HCT116 (cell line): ENCODE data around the gene AIFM2. TPM values are rescaled to one million over a fixed set of nuclear protein-coding genes. Genes with fewer than 3 reads are reported as not detected.

Source experiments
- ATAC-seq: fragments of 200-7000 bp; cut with Tn5 transposase; 2 replicates; pipeline ENCODE4 v1.9.1; 2020; ENCODE audit warnings: mild to moderate bottlenecking, moderate library complexity
- BruUV-seq: library from RNA; stranded (reverse); fragments of 400-500 nt; replicated peaks from 2 replicates; lab custom pipeline; 2021; lab: Mats Ljungman, UMichigan
- CTCF ChIA-PET: fragments of 300-600 bp; sonication (Branson Sonifier 250); formaldehyde crosslinking; loops from one replicate; lab custom pipeline; 2021; ENCODE audit warnings: antibody characterized with exemption; lab: Charles Lee
- POLR2A ChIA-PET: fragments of 300-600, 350-600 bp; sonication (Branson Sonifier 250); formaldehyde crosslinking; loops from one replicate; lab custom pipeline; 2021; ENCODE audit warnings: antibody characterized with exemption; lab: Charles Lee
- RAD21 ChIA-PET, 2 experiments: fragments of 300-600 bp; sonication (Branson Sonifier 250); formaldehyde crosslinking; loops; one replicate each; lab custom pipeline; 2023; ENCODE audit warnings: low total read pairs in 2 of 2; ENCODE audit not compliant: uncharacterized antibody in 2 of 2, unreplicated experiment in 2 of 2, low non-redundant PET in 1 of 2; lab: Charles Lee
- DNase-seq: peaks from one replicate; pipeline ENCODE4 v3.0.0-alpha.2; 2010; ENCODE audit warnings: low read depth, low spot score
- H2AFZ ChIP-seq: fragments of 200-600 bp; shearing (Covaris generic), sonication (generic); 2 replicates; pipeline ENCODE4 v1.6.1; 2017; ENCODE audit warnings: low read depth, mixed run types, mixed read lengths, antibody characterized with exemption, low read length; ENCODE audit not compliant: poor library complexity, severe bottlenecking
- H3K27ac ChIP-seq: 2 replicates; pipeline ENCODE4 v1.5.1; 2012; ENCODE audit warnings: low read depth, low read length
- H3K27me3 ChIP-seq: fragments of 200-600 bp; sonication (generic); 2 replicates; pipeline ENCODE4 v1.6.1; 2016; ENCODE audit warnings: mixed run types, low read length, mixed read lengths; ENCODE audit not compliant: insufficient read depth
- H3K36me3 ChIP-seq, 2 experiments: fragments of 200-500 bp in 1 of 2; fragments of 200-600 bp in 1 of 2; sonication (Bioruptor generic) in 1 of 2; sonication (generic) in 1 of 2; 2 replicates each; pipeline versions ENCODE4 v1.5.1 to v1.6.1; 2014 to 2016; ENCODE audit warnings: low read length in 2 of 2, inconsistent platforms in 1 of 2, mixed read lengths in 1 of 2, mixed run types in 1 of 2; ENCODE audit not compliant: insufficient read depth in 2 of 2, control insufficient read depth in 1 of 2
- H3K4me1 ChIP-seq, 2 experiments: fragments of 200-600 bp in 1 of 2; sonication (generic) in 1 of 2; 2 replicates each; pipeline versions ENCODE4 v1.5.1 to v1.6.1; 2012 to 2017; ENCODE audit warnings: low read length in 2 of 2, inconsistent platforms in 1 of 2, mild to moderate bottlenecking in 1 of 2, mixed read lengths in 1 of 2, mixed run types in 1 of 2, moderate library complexity in 1 of 2; ENCODE audit not compliant: insufficient read depth in 2 of 2, control insufficient read depth in 1 of 2
- H3K4me2 ChIP-seq: fragments of 200-600 bp; sonication (generic); 2 replicates; pipeline ENCODE4 v1.6.1; 2017; ENCODE audit warnings: mixed run types, low read length, mixed read lengths
- H3K4me3 ChIP-seq, 2 experiments: fragments of 200-600 bp in 1 of 2; sonication (generic) in 1 of 2; replicated peaks in 1 of 2; 2 replicates each; pipeline ENCODE4 v1.5.1; 2011 to 2016; ENCODE audit warnings: low read length in 2 of 2, control low read depth in 1 of 2, low read depth in 1 of 2, mild to moderate bottlenecking in 1 of 2, mixed read lengths in 1 of 2, mixed run types in 1 of 2
- H3K79me2 ChIP-seq: fragments of 200-600 bp; sonication (generic); 2 replicates; pipeline ENCODE4 v1.6.1; 2017; ENCODE audit warnings: mild to moderate bottlenecking, mixed run types, low read length, moderate library complexity, mixed read lengths; ENCODE audit not compliant: insufficient read depth
- H3K9ac ChIP-seq: fragments of 200-600 bp; sonication (generic); 2 replicates; pipeline ENCODE4 v1.6.1; 2016; ENCODE audit warnings: low read length, mixed read lengths
- H3K9me2 ChIP-seq: fragments of 200-600 bp; sonication (generic), shearing (Covaris generic); 2 replicates; pipeline ENCODE4 v1.6.1; 2017; ENCODE audit warnings: mixed run types, mild to moderate bottlenecking, moderate library complexity; ENCODE audit not compliant: insufficient read depth
- H3K9me3 ChIP-seq, 2 experiments: fragments of 200-500 bp in 1 of 2; fragments of 200-600 bp in 1 of 2; sonication (Bioruptor generic) in 1 of 2; sonication (generic) in 1 of 2; 2 replicates each; pipeline ENCODE4 v1.6.1; 2014 to 2017; ENCODE audit warnings: low read length in 2 of 2, mixed read lengths in 2 of 2, inconsistent platforms in 1 of 2, low read depth in 1 of 2, mild to moderate bottlenecking in 1 of 2, mixed run types in 1 of 2, moderate library complexity in 1 of 2; ENCODE audit not compliant: control insufficient read depth in 1 of 2, insufficient read depth in 1 of 2
- H4K20me1 ChIP-seq: fragments of 200-600 bp; sonication (generic), shearing (Covaris generic); 2 replicates; pipeline ENCODE4 v1.6.1; 2017; ENCODE audit warnings: mixed run types, mild to moderate bottlenecking, moderate library complexity; ENCODE audit not compliant: insufficient read depth
- ATF3 ChIP-seq: IDR thresholded peaks from 2 replicates; pipeline ENCODE4 v1.6.1; 2012
- CBX3 ChIP-seq: IDR thresholded peaks from 2 replicates; pipeline ENCODE4 v1.6.1; 2012; ENCODE audit warnings: low read depth
- CEBPB ChIP-seq: IDR thresholded peaks from 2 replicates; pipeline ENCODE4 v1.6.1; 2012; ENCODE audit warnings: low read depth
- CTCF ChIP-seq, 3 experiments: fragments of 200-600 bp in 1 of 3; sonication (generic) in 1 of 3; IDR thresholded peaks in 2 of 3; conservative IDR thresholded peaks in 1 of 3; 2 replicates each; pipeline ENCODE4 v1.5.1; 2012 to 2017; ENCODE audit warnings: low read depth in 2 of 3, low read length in 2 of 3, antibody characterized with exemption in 1 of 3, borderline replicate concordance in 1 of 3, control low read depth in 1 of 3, mild to moderate bottlenecking in 1 of 3, mixed read lengths in 1 of 3, mixed run types in 1 of 3, moderate library complexity in 1 of 3; ENCODE audit not compliant: insufficient read depth in 1 of 3
- EZH2 ChIP-seq: fragments of 200-600 bp; sonication (generic); IDR thresholded peaks from 2 replicates; pipeline ENCODE4 v1.6.1; 2017; ENCODE audit warnings: antibody characterized with exemption, mixed run types
- EZH2phosphoT487 ChIP-seq: fragments of 200-600 bp; IDR thresholded peaks from 2 replicates; pipeline ENCODE4 v1.6.1; 2018; ENCODE audit warnings: antibody characterized with exemption, borderline replicate concordance
- JUND ChIP-seq: IDR thresholded peaks from 2 replicates; pipeline ENCODE4 v1.6.1; 2012
- POLR2A ChIP-seq: IDR thresholded peaks from 2 replicates; pipeline ENCODE4 v1.7.0; 2011; ENCODE audit warnings: borderline replicate concordance; ENCODE audit not compliant: insufficient read depth, insufficient read length; ENCODE audit errors: extremely low read depth
- TCF7L2 ChIP-seq: IDR thresholded peaks from 2 replicates; pipeline ENCODE4 v1.7.0; 2011; ENCODE audit warnings: borderline replicate concordance, inconsistent platforms; ENCODE audit not compliant: insufficient read depth, insufficient read length; ENCODE audit errors: extremely low read depth
- YY1 ChIP-seq: IDR thresholded peaks from 2 replicates; pipeline ENCODE4 v1.6.1; 2011; ENCODE audit warnings: low read length, low read depth, moderate library complexity, mild to moderate bottlenecking; ENCODE audit not compliant: insufficient replicate concordance; ENCODE audit errors: extremely low read depth
- ZBTB33 ChIP-seq: IDR thresholded peaks from 2 replicates; pipeline ENCODE4 v1.6.1; 2011; ENCODE audit warnings: mild to moderate bottlenecking, low read length, moderate library complexity; ENCODE audit not compliant: insufficient replicate concordance; ENCODE audit errors: extremely low read depth
- ZFX ChIP-seq: fragments of 450-650 bp; IDR thresholded peaks from 2 replicates; pipeline ENCODE4 v1.6.1; 2017
- intact Hi-C: fragments of 100-400 bp; cut with micrococcal nuclease; formaldehyde crosslinking; loops from 2 replicates; pipeline ENCODE4 v1.10.0; 2022
- total RNA-seq: library from RNA; stranded (reverse); gene quantifications from one replicate; pipeline ENCODE4 v1.2.1, GENCODE V29; 2021; ENCODE audit not compliant: unreplicated experiment
- TF ChIP-seq, protein P1 (sequence below): IDR thresholded peaks from 2 replicates; pipeline ENCODE4 v1.6.1; 2012

The AIFM2 gene
- total RNA-seq, 1 experiment from 2014 or later = 20.0 TPM

GRCh38 chr10:70078329-70078728 lies 54.3 kb downstream of the AIFM2 start:
- no peaks in the 10 kb centered on the region for H3K79me2 ChIP-seq
- no peak overlapping the region for H3K27ac ChIP-seq
- no peak for ATAC-seq
- intact Hi-C loops = no loop called here
- ChIA-PET CTCF (interaction anchor here (1.4 kb wide), 1 partner anchor 120 kb away, joined by 3 read pairs; no protein-coding TSS in a partner anchor), POLR2A (no interaction called here), RAD21 (no interaction called here)
- no peak overlapping the region for H3K9ac ChIP-seq
- no peak for TF ChIP-seq EZH2phosphoT487
- no peak for TF ChIP-seq ZFX
- no peak for TF ChIP-seq JUND
- no peak for TF ChIP-seq ZBTB33
- TF ChIP-seq CBX3 = no peak
- no peak for TF ChIP-seq ATF3
- TF ChIP-seq CEBPB = no peak
- no peak overlapping the region for H3K4me3 ChIP-seq
- H3K9me2 ChIP-seq = no peaks in the 10 kb centered on the region
- no peak overlapping the region for H3K4me2 ChIP-seq
- no peak for DNase-seq
- H4K20me1 ChIP-seq = no peaks in the 10 kb centered on the region
- peaks cover 0 to 7% of the 10 kb centered on the region in 2 experiments; a peak in 1 of 4 replicates for H3K4me1 ChIP-seq
- H3K36me3 ChIP-seq = no peaks in the 10 kb centered on the region; a peak in 1 of 4 replicates
- no peak overlapping the region for H2AFZ ChIP-seq
- no peaks in the 10 kb centered on the region for H3K27me3 ChIP-seq
- BruUV-seq = no TSS peak
- H3K9me3 ChIP-seq = no peaks in the 10 kb centered on the region

DNA sequence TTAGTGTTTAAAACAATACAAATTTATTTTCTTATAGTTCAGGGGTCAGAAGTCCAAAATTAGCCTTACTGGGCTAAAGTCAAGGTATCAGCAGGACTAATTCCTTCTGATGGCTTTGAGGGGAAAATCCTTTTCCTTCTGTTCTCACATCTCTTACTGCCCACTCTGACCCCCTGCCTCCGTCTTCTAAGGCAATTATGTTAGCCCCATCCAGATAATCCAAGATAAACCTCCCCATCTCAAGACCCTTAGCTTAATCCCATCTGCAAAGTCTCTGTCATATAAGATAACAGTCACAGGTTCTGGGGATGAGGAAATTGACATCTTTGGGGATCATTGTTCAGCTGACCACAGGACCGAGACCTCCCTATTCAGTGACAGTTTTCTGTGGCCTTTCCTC lies 57.7 kb downstream of the AIFM2 start:
- intact Hi-C loops = no loop called here
- Histone ChIP-seq H3K9me3 (no peaks in the 10 kb centered on the region), H3K27me3 (no peaks in the 10 kb centered on the region), H3K79me2 (no peaks in the 10 kb centered on the region), H4K20me1 (no peaks in the 10 kb centered on the region), H3K36me3 (no peaks in the 10 kb centered on the region; a peak in 1 of 4 replicates), H3K9ac (no peak overlapping the region), H3K4me3 (no peak overlapping the region), H2AFZ (no peak overlapping the region), H3K9me2 (no peaks in the 10 kb centered on the region), H3K27ac (no peak overlapping the region), H3K4me1 (peaks cover 0 to 7% of the 10 kb centered on the region in 2 experiments; a peak in 1 of 4 replicates), H3K4me2 (no peak overlapping the region)
- no peak for ATAC-seq
- ChIA-PET CTCF (no interaction called here), RAD21 (no interaction called here), POLR2A (no interaction called here)
- no TSS peak for BruUV-seq
- no peak for DNase-seq
- TF ChIP-seq CTCF (IDR thresholded peaks at IDR 0.05 in 2 of 3, conservative IDR thresholded peaks at IDR 0.05 in 1 of 3; ENCODE audit: borderline replicate concordance in 1 of 3, insufficient read depth in 1 of 3, low read depth in 2 of 3, low read length in 2 of 3) (no peak), TCF7L2 (no peak), EZH2 (no peak), ZFX (no peak), POLR2A (no peak), YY1 (no peak), CBX3 (no peak), ZBTB33 (no peak)
- TF ChIP-seq, protein P1, sequence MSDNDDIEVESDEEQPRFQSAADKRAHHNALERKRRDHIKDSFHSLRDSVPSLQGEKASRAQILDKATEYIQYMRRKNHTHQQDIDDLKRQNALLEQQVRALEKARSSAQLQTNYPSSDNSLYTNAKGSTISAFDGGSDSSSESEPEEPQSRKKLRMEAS = no peak
